ENCODE measurements around the gene BLVRA. TPM values are rescaled to one million over a fixed set of nuclear protein-coding genes. Genes with fewer than 3 reads are reported as not detected.
"Not testable (repeated sequence)": the region's sequence is repeated elsewhere in the genome, so short reads cannot be mapped to it uniquely, and the experiment has no call there.

BLVRA gene
- total and polyA plus RNA-seq, 5 donors from 2014 or later: 25.9 to 76.3 (median 42.6) TPM

DNA sequence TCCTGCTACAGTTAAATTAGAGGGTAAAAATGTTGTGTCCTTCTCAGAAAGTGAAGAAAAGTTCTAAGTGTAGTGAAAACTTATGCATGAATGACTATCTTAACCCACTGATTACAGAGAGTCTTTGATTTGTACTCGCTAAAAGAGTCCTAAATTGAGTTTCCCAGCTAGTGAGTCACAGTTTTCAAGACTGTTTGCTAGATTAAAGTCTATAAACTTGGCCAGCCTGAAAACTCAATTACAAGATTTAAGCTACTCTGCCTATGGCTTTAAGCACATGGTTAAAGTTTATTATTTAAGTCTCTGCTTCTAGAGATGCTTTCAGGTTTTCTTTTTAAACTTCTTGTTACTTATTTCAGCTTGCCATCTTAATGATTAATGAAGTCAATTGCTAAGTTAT, 66.5 kb downstream of the BLVRA start:
- Mint-ChIP-seq H3K27ac (no peak overlapping the region), H3K9me3 (no peaks in the 10 kb centered on the region), H3K4me1 (no peaks in the 10 kb centered on the region), H3K36me3 (no peaks in the 10 kb centered on the region), H3K27me3 (peaks cover 77% of the 10 kb centered on the region), H3K4me3 (no peak overlapping the region)
- Histone ChIP-seq H3K27me3 (ENCODE audit: control insufficient read depth, insufficient read depth, low read length) (peaks cover 13% of the 10 kb centered on the region), H3K4me1 (ENCODE audit: control insufficient read depth, insufficient read depth, low read length, poor library complexity, severe bottlenecking) (no peaks in the 10 kb centered on the region), H3K27ac (ENCODE audit: insufficient read depth, low read length, poor library complexity, severe bottlenecking) (no peak overlapping the region), H3K9me3 (ENCODE audit: control insufficient read depth in 2 of 2, low read length in 2 of 2) (no peaks in the 10 kb centered on the region), H3K36me3 (ENCODE audit: control insufficient read depth, insufficient read depth, low read length) (no peaks in the 10 kb centered on the region), H3K4me3 (ENCODE audit: low read depth, low read length) (no peak overlapping the region)
- DNase-seq (no peak), ATAC-seq (ENCODE audit: low read depth in 2 of 2) (no peak)

DNA sequence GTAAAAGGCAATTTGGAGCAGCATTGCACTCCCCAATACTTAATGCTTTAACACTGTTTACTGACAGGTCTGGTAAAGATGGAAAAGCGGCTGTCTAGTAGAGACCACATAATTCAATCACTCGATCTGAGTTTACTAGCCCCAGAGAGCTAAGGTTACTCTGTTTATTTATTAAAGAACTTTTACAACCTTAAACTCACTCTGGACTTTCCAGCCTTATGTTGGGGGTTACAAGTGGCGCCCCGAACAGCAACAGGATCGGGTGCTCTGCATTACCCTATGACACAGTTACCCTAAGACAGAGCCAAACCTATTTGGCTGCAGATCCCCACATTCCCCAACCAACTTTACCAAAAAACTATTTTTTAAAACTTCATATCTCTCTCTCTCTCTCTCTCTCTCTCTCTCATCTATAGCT, 66.9 kb downstream of the BLVRA start:
- H3K36me3 Mint-ChIP-seq: no peaks in the 10 kb centered on the region
- no peak overlapping the region for H3K27ac Mint-ChIP-seq
- Histone ChIP-seq H3K27ac (ENCODE audit: insufficient read depth, low read length, poor library complexity, severe bottlenecking) (no peak overlapping the region), H3K4me3 (ENCODE audit: low read depth, low read length) (no peak overlapping the region), H3K9me3 (ENCODE audit: control insufficient read depth in 2 of 2, low read length in 2 of 2) (no peaks in the 10 kb centered on the region), H3K4me1 (ENCODE audit: control insufficient read depth, insufficient read depth, low read length, poor library complexity, severe bottlenecking) (no peaks in the 10 kb centered on the region), H3K27me3 (ENCODE audit: control insufficient read depth, insufficient read depth, low read length) (peaks cover 13% of the 10 kb centered on the region), H3K36me3 (ENCODE audit: control insufficient read depth, insufficient read depth, low read length) (no peaks in the 10 kb centered on the region)
- DNase-seq (no peak), ATAC-seq (ENCODE audit: low read depth in 2 of 2) (no peak)
- no peak overlapping the region for H3K4me3 Mint-ChIP-seq
- no peaks in the 10 kb centered on the region for H3K4me1 Mint-ChIP-seq
- peaks cover 76% of the 10 kb centered on the region for H3K27me3 Mint-ChIP-seq
- no peaks in the 10 kb centered on the region for H3K9me3 Mint-ChIP-seq

GRCh38 chr7:43830917-43831316, 72.4 kb downstream of the BLVRA start:
- not testable (repeated sequence) for ATAC-seq (ENCODE audit: low read depth in 2 of 2); H3K27ac Mint-ChIP-seq; H3K9me3 ChIP-seq (ENCODE audit: control insufficient read depth in 2 of 2, low read length in 2 of 2); H3K4me1 ChIP-seq (ENCODE audit: control insufficient read depth, insufficient read depth, low read length, poor library complexity, severe bottlenecking); H3K27ac ChIP-seq (ENCODE audit: insufficient read depth, low read length, poor library complexity, severe bottlenecking); H3K36me3 Mint-ChIP-seq; H3K4me3 ChIP-seq (ENCODE audit: low read depth, low read length); H3K9me3 Mint-ChIP-seq; H3K36me3 ChIP-seq (ENCODE audit: control insufficient read depth, insufficient read depth, low read length); DNase-seq
- Mint-ChIP-seq H3K27me3 (peaks cover 38% of the 10 kb centered on the region), H3K4me3 (peak overlapping the region in 1 of 4 donors; percentile 34), H3K4me1 (peaks cover 0 to 18% (median 9%) of the 10 kb centered on the region in 4 donors)
- H3K27me3 ChIP-seq (ENCODE audit: control insufficient read depth, insufficient read depth, low read length): peaks cover 12% of the 10 kb centered on the region

DNA sequence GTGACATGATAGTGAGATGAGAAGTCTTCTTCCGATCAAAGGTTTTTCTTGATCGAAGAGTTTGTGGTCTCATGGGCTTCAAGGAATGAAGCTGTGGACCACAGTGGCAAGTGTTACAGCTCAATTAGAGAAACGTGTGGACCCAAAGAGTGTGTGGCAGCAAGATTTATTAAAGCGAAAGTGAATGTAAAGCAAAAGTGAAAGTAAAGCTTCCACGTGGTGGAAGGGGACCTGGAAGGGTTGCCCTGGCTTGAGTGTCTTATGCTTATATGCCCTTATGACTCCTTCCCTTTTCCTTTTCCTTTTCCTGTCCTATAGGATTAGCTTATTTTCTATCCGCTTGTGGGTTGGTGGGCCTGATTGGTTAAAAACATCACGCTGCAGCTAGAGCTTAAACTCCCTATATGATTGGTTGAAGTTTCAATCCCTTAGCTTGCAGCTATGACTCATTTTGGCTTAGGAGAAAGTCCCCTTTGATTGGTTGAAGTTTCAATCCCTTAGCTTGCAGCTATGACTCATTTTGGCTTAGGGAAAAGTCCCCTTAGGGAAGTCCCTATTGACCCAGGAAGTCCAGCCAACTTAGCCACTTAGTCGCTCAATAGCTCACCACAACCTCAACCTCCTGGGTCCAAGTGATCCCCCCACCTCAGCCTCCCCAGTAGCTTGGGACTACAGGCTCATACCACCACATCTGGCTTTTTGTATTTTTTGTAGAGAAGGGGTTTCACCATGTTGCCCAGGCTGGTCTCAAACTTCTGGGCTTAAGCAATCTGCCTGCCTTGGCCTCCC, 76.2 kb downstream of the BLVRA start:
- DNase-seq (peak; percentile 40 to 83 (median 64)), ATAC-seq (ENCODE audit: low read depth in 2 of 2) (peak; percentile 47 to 48)
- Histone ChIP-seq H3K27me3 (ENCODE audit: control insufficient read depth, insufficient read depth, low read length) (peaks cover 2% of the 10 kb centered on the region), H3K9me3 (ENCODE audit: control insufficient read depth in 2 of 2, low read length in 2 of 2) (no peaks in the 10 kb centered on the region), H3K4me3 (ENCODE audit: low read depth, low read length) (peak overlapping the region; percentile 89), H3K36me3 (ENCODE audit: control insufficient read depth, insufficient read depth, low read length) (no peaks in the 10 kb centered on the region), H3K4me1 (ENCODE audit: control insufficient read depth, insufficient read depth, low read length, poor library complexity, severe bottlenecking) (peaks cover 7% of the 10 kb centered on the region), H3K27ac (ENCODE audit: insufficient read depth, low read length, poor library complexity, severe bottlenecking) (peak overlapping the region; percentile 73)
- Mint-ChIP-seq H3K27ac (peak overlapping the region; percentile 80 to 92 (median 90)), H3K27me3 (peaks cover 14% of the 10 kb centered on the region), H3K4me1 (peaks cover 6 to 28% (median 15%) of the 10 kb centered on the region in 4 donors), H3K36me3 (no peaks in the 10 kb centered on the region), H3K4me3 (peak overlapping the region; percentile 82 to 96 (median 92)), H3K9me3 (peaks cover 0 to 5% (median 0%) of the 10 kb centered on the region in 7 donors)

GRCh38 chr7:43838201-43838658, 79.8 kb downstream of the BLVRA start:
- DNase-seq (no peak), ATAC-seq (ENCODE audit: low read depth in 2 of 2) (no peak)
- no peaks in the 10 kb centered on the region for H3K36me3 Mint-ChIP-seq
- H3K4me3 Mint-ChIP-seq: peak overlapping the region in 3 of 4 donors; percentile 50 to 66 (median 51)
- peak overlapping the region in 1 of 3 donors; percentile 5 for H3K27ac Mint-ChIP-seq
- Histone ChIP-seq H3K36me3 (ENCODE audit: control insufficient read depth, insufficient read depth, low read length) (no peaks in the 10 kb centered on the region), H3K4me3 (ENCODE audit: low read depth, low read length) (peak overlapping the region; percentile 50), H3K27me3 (ENCODE audit: control insufficient read depth, insufficient read depth, low read length) (peaks cover 1% of the 10 kb centered on the region), H3K27ac (ENCODE audit: insufficient read depth, low read length, poor library complexity, severe bottlenecking) (no peak overlapping the region), H3K9me3 (ENCODE audit: control insufficient read depth in 2 of 2, low read length in 2 of 2) (no peaks in the 10 kb centered on the region), H3K4me1 (ENCODE audit: control insufficient read depth, insufficient read depth, low read length, poor library complexity, severe bottlenecking) (peaks cover 7% of the 10 kb centered on the region)
- no peaks in the 10 kb centered on the region for H3K9me3 Mint-ChIP-seq
- peaks cover 6 to 28% (median 15%) of the 10 kb centered on the region in 4 donors for H3K4me1 Mint-ChIP-seq
- peaks cover 10% of the 10 kb centered on the region for H3K27me3 Mint-ChIP-seq

GRCh38 chr7:43843296-43843695, 84.8 kb downstream of the BLVRA start:
- H3K9me3 ChIP-seq (ENCODE audit: control insufficient read depth in 2 of 2, low read length in 2 of 2): no peaks in the 10 kb centered on the region

DNA sequence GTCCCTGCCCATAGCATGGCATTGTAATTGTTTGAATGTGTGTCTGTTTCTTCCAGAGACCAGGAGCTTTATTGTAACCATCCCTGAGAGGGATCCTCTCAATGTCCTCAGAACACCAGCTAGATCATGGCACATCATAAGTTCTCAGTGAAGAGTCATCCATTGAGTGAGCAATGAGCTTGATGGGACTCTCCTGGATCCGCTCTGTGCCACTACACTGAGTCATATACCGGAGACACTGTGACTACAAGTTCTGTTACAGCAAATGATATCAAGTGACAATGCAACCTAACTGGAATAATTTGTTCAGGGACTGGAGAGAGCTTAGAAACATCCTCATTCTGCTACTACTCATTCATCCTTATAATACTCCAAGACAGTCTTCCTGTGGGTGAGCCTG, 85.8 kb downstream of the BLVRA start:
- Histone ChIP-seq H3K27me3 (ENCODE audit: control insufficient read depth, insufficient read depth, low read length) (peaks cover 1% of the 10 kb centered on the region), H3K9me3 (ENCODE audit: control insufficient read depth in 2 of 2, low read length in 2 of 2) (no peaks in the 10 kb centered on the region), H3K4me1 (ENCODE audit: control insufficient read depth, insufficient read depth, low read length, poor library complexity, severe bottlenecking) (no peaks in the 10 kb centered on the region), H3K27ac (ENCODE audit: insufficient read depth, low read length, poor library complexity, severe bottlenecking) (no peak overlapping the region), H3K4me3 (ENCODE audit: low read depth, low read length) (no peak overlapping the region), H3K36me3 (ENCODE audit: control insufficient read depth, insufficient read depth, low read length) (no peaks in the 10 kb centered on the region)
- Mint-ChIP-seq H3K27ac (no peak overlapping the region), H3K4me1 (no peaks in the 10 kb centered on the region), H3K27me3 (peaks cover 6% of the 10 kb centered on the region), H3K36me3 (no peaks in the 10 kb centered on the region), H3K4me3 (no peak overlapping the region), H3K9me3 (no peaks in the 10 kb centered on the region)
- ATAC-seq (ENCODE audit: low read depth in 2 of 2) (no peak), DNase-seq (no peak)

More at GRCh38 chr7:43843296-43843695, 84.8 kb downstream of the BLVRA start:
- DNase-seq (no peak), ATAC-seq (ENCODE audit: low read depth in 2 of 2) (no peak)
- Mint-ChIP-seq H3K36me3 (no peaks in the 10 kb centered on the region), H3K27ac (no peak overlapping the region), H3K27me3 (peaks cover 9% of the 10 kb centered on the region), H3K4me3 (no peak overlapping the region), H3K4me1 (peaks cover 2 to 8% (median 6%) of the 10 kb centered on the region in 4 donors), H3K9me3 (no peaks in the 10 kb centered on the region)
- Histone ChIP-seq H3K4me3 (ENCODE audit: low read depth, low read length) (no peak overlapping the region), H3K27me3 (ENCODE audit: control insufficient read depth, insufficient read depth, low read length) (peaks cover 1% of the 10 kb centered on the region), H3K27ac (ENCODE audit: insufficient read depth, low read length, poor library complexity, severe bottlenecking) (no peak overlapping the region), H3K4me1 (ENCODE audit: control insufficient read depth, insufficient read depth, low read length, poor library complexity, severe bottlenecking) (peaks cover 7% of the 10 kb centered on the region), H3K36me3 (ENCODE audit: control insufficient read depth, insufficient read depth, low read length) (no peaks in the 10 kb centered on the region)

DNA sequence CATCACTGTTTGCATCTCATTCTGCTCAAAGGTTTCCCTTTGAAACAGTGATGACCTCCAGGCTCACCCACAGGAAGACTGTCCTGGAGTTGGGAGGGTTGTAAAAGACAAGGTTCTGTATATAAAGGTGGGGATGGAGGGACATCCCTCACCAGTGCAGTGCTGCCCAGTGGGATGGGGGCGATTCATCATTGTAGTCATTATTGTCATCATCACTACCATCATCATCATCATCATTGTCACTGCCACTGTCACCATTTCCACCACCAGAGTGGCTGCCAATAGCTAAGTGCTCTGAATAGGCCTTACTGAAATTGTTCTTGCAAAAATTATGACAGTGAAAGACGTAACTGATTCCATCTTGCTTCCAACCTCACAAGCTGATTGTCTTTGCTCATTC, 86.2 kb downstream of the BLVRA start:
- Histone ChIP-seq H3K4me3 (ENCODE audit: low read depth, low read length) (no peak overlapping the region), H3K9me3 (ENCODE audit: control insufficient read depth in 2 of 2, low read length in 2 of 2) (no peaks in the 10 kb centered on the region), H3K36me3 (ENCODE audit: control insufficient read depth, insufficient read depth, low read length) (no peaks in the 10 kb centered on the region), H3K4me1 (ENCODE audit: control insufficient read depth, insufficient read depth, low read length, poor library complexity, severe bottlenecking) (no peaks in the 10 kb centered on the region), H3K27me3 (ENCODE audit: control insufficient read depth, insufficient read depth, low read length) (peaks cover 1% of the 10 kb centered on the region), H3K27ac (ENCODE audit: insufficient read depth, low read length, poor library complexity, severe bottlenecking) (no peak overlapping the region)
- Mint-ChIP-seq H3K4me3 (no peak overlapping the region), H3K36me3 (no peaks in the 10 kb centered on the region), H3K27me3 (peaks cover 6% of the 10 kb centered on the region), H3K9me3 (no peaks in the 10 kb centered on the region), H3K27ac (no peak overlapping the region), H3K4me1 (no peaks in the 10 kb centered on the region)
- ATAC-seq (ENCODE audit: low read depth in 2 of 2): no peak
- DNase-seq: no peak
